ENCODE results near the gene C1QTNF6. TPM values are rescaled to one million over a fixed set of nuclear protein-coding genes. Genes with fewer than 3 reads are reported as not detected.

The C1QTNF6 gene
- total and polyA plus RNA-seq, 4 donors = 3.1 to 4.5 (median 4.0) TPM

GRCh38 chr22:37157516-37158285 lies 30.3 kb downstream of the C1QTNF6 start:
- H3K27ac ChIP-seq (ENCODE audit: low read depth in 1 of 2, low read length in 2 of 2) = no peak overlapping the region
- 88% methylated on average over 13 of the region's 13 CpGs for WGBS
- H3K9me3 ChIP-seq (ENCODE audit: control insufficient read depth in 4 of 4, low read length in 3 of 4) = no peaks in the 10 kb centered on the region
- DNase-seq (ENCODE audit: low spot score) = no peak
- H3K4me3 ChIP-seq (ENCODE audit: low read depth in 1 of 3, low read length in 3 of 3) = no peak overlapping the region
- H3K4me1 ChIP-seq (ENCODE audit: control insufficient read depth in 4 of 4, insufficient read depth in 4 of 4, low read length in 3 of 4) = no peaks in the 10 kb centered on the region
- H3K27me3 ChIP-seq (ENCODE audit: control insufficient read depth in 4 of 4, insufficient read depth in 4 of 4, low read length in 3 of 4) = no peaks in the 10 kb centered on the region
- no peak for TF ChIP-seq TAF1 (conservative IDR thresholded peaks at IDR 0.05)
- TF ChIP-seq, protein P1, sequence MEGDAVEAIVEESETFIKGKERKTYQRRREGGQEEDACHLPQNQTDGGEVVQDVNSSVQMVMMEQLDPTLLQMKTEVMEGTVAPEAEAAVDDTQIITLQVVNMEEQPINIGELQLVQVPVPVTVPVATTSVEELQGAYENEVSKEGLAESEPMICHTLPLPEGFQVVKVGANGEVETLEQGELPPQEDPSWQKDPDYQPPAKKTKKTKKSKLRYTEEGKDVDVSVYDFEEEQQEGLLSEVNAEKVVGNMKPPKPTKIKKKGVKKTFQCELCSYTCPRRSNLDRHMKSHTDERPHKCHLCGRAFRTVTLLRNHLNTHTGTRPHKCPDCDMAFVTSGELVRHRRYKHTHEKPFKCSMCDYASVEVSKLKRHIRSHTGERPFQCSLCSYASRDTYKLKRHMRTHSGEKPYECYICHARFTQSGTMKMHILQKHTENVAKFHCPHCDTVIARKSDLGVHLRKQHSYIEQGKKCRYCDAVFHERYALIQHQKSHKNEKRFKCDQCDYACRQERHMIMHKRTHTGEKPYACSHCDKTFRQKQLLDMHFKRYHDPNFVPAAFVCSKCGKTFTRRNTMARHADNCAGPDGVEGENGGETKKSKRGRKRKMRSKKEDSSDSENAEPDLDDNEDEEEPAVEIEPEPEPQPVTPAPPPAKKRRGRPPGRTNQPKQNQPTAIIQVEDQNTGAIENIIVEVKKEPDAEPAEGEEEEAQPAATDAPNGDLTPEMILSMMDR (IDR thresholded peaks at IDR 0.05; ENCODE audit: low read depth, low read length, missing input control) = no peak
- TF ChIP-seq REST (IDR thresholded peaks at IDR 0.05) = no peak
- no peak for TF ChIP-seq HNF4G (IDR thresholded peaks at IDR 0.05)
- TF ChIP-seq SP1 (IDR thresholded peaks at IDR 0.05) = no peak
- TF ChIP-seq FOXA1 (IDR thresholded peaks at IDR 0.05) = no peak
- TF ChIP-seq, protein P2, sequence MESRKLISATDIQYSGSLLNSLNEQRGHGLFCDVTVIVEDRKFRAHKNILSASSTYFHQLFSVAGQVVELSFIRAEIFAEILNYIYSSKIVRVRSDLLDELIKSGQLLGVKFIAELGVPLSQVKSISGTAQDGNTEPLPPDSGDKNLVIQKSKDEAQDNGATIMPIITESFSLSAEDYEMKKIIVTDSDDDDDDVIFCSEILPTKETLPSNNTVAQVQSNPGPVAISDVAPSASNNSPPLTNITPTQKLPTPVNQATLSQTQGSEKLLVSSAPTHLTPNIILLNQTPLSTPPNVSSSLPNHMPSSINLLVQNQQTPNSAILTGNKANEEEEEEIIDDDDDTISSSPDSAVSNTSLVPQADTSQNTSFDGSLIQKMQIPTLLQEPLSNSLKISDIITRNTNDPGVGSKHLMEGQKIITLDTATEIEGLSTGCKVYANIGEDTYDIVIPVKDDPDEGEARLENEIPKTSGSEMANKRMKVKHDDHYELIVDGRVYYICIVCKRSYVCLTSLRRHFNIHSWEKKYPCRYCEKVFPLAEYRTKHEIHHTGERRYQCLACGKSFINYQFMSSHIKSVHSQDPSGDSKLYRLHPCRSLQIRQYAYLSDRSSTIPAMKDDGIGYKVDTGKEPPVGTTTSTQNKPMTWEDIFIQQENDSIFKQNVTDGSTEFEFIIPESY (IDR thresholded peaks at IDR 0.05) = no peak
- no peak overlapping the region for H3K9ac ChIP-seq (ENCODE audit: low read depth in 1 of 2, low read length in 2 of 2)
- no peaks in the 10 kb centered on the region for H3K36me3 ChIP-seq (ENCODE audit: control insufficient read depth in 4 of 4, insufficient read depth in 3 of 4, low read depth in 1 of 4, low read length in 3 of 4)

GRCh38 chr22:37156686-37157435 lies 31.2 kb downstream of the C1QTNF6 start:
- no peak overlapping the region for H3K9ac ChIP-seq (ENCODE audit: low read depth in 1 of 2, low read length in 2 of 2)
- H3K9me3 ChIP-seq (ENCODE audit: control insufficient read depth in 4 of 4, low read length in 3 of 4) = no peaks in the 10 kb centered on the region
- TF ChIP-seq TAF1 (conservative IDR thresholded peaks at IDR 0.05) (no peak), FOXA2 (IDR thresholded peaks at IDR 0.05) (no peak), HNF4G (IDR thresholded peaks at IDR 0.05) (no peak), HNF4A (conservative IDR thresholded peaks at IDR 0.05) (no peak)
- H3K4me1 ChIP-seq (ENCODE audit: control insufficient read depth in 4 of 4, insufficient read depth in 4 of 4, low read length in 3 of 4) = no peaks in the 10 kb centered on the region
- no peak overlapping the region for H3K27ac ChIP-seq (ENCODE audit: low read depth in 1 of 2, low read length in 2 of 2)
- no peaks in the 10 kb centered on the region for H3K36me3 ChIP-seq (ENCODE audit: control insufficient read depth in 4 of 4, insufficient read depth in 3 of 4, low read depth in 1 of 4, low read length in 3 of 4)
- no peaks in the 10 kb centered on the region for H3K27me3 ChIP-seq (ENCODE audit: control insufficient read depth in 4 of 4, insufficient read depth in 4 of 4, low read length in 3 of 4)
- no peak for DNase-seq (ENCODE audit: low spot score)
- 89% methylated on average over 13 of the region's 13 CpGs for WGBS
- H3K4me3 ChIP-seq (ENCODE audit: low read depth in 1 of 3, low read length in 3 of 3) = no peak overlapping the region
